Measurements from ENCODE around the gene PRKRIP1. TPM values are rescaled to one million over a fixed set of nuclear protein-coding genes. Genes with fewer than 3 reads are reported as not detected.
"Not testable (repeated sequence)": the region's sequence is repeated elsewhere in the genome, so short reads cannot be mapped to it uniquely, and the experiment has no call there.

PRKRIP1 gene
- total RNA-seq, 2 experiments from 2014 or later = 20.8 to 22.6 TPM

GRCh38 chr7:102474116-102474515, 78.0 kb downstream of the PRKRIP1 start:
- H3K27me3 Mint-ChIP-seq; intact Hi-C loops (cut with micrococcal nuclease); H3K4me1 Mint-ChIP-seq (ENCODE audit: low read depth); H3K27ac Mint-ChIP-seq; H3K4me3 Mint-ChIP-seq; H3K9me3 Mint-ChIP-seq; DNase-seq; H3K36me3 Mint-ChIP-seq; POLR2A ChIA-PET: not testable (repeated sequence)
- CTCF ChIA-PET = interaction anchor here (1.3 kb wide), 1 partner anchor 10 kb away, joined by 4 read pairs; no protein-coding TSS in a partner anchor

DNA sequence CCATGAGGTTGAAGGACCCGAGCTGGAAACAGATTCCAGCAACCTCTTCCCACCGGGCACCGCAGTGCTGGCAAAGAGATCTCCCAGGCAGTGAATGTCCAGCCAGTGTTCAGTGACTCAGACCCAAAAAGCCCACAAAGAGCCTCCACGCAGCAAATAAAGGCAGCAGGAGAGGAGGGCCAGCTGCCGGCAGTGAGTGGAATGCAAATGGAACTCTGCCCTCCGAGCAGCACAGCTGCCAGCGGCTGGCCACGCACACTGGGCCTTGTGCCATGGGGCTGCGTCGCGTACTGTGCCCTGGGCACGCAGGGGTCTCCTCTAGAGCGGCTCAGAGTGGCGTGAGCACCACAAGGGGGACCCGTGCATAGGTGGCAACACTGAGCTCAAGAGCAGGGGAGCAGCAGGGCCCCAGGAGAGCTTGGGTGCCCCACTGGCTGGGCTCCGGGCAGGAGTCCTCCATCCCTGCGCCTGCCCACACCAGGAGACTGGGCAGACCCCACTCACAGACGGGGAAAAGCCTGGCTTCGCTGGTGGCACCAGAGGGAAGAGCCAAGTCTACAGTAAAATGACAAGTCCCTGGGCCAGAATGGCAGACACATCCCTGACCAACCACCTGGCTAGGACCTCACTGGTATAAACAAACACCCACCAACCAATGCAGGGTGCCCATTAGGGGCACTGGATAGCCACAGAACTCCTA, 78.7 kb downstream of the PRKRIP1 start:
- H3K4me3 Mint-ChIP-seq; H3K4me1 Mint-ChIP-seq (ENCODE audit: low read depth); CTCF ChIA-PET; DNase-seq; POLR2A ChIA-PET; H3K27me3 Mint-ChIP-seq; H3K9me3 Mint-ChIP-seq; intact Hi-C loops (cut with micrococcal nuclease); H3K36me3 Mint-ChIP-seq; H3K27ac Mint-ChIP-seq: not testable (repeated sequence)

Small RNA genes within 50 kb of the gene (microRNA-seq; reads per million reads assigned to microRNA genes)
- 2.0 reads per million for gene MIR4467 (ENCODE audit: borderline microRNAs expressed, borderline number of aligned reads, borderline replicate concordance)
- gene MIR5090 (ENCODE audit: borderline microRNAs expressed, borderline number of aligned reads, borderline replicate concordance) = 3.5 reads per million
- gene MIR548O (ENCODE audit: borderline microRNAs expressed, borderline number of aligned reads, borderline replicate concordance) = not detected

Other genes with a start within 250 kb of the PRKRIP1 start
- gene SH2B2, start 109.5 kb upstream of the PRKRIP1 start, total RNA-seq = 1 to 10 TPM; 3.8 to 4.7 TPM
- not detected for gene SPDYE6, start 39.9 kb upstream of the PRKRIP1 start, total RNA-seq
- gene ORAI2, start 37.2 kb downstream of the PRKRIP1 start, total RNA-seq = 10 to 100 TPM; 28.7 to 31.5 TPM
- 1 to 10 TPM; 7.7 to 7.8 TPM for gene ALKBH4, start 68.5 kb downstream of the PRKRIP1 start, total RNA-seq
- gene LRWD1, start 68.6 kb downstream of the PRKRIP1 start, total RNA-seq = 10 to 100 TPM; 16.4 to 20.0 TPM
- gene POLR2J, start 82.6 kb downstream of the PRKRIP1 start, total RNA-seq = 10 to 100 TPM; 44.4 to 44.7 TPM
- 10 to 100 TPM; 10.2 to 10.4 TPM for gene RASA4B, start 121.4 kb downstream of the PRKRIP1 start, total RNA-seq
- 1 to 10 TPM; 5.8 to 8.2 TPM for gene UPK3BL2, start 147.3 kb downstream of the PRKRIP1 start, total RNA-seq
- gene SPDYE2, start 154.9 kb downstream of the PRKRIP1 start, total RNA-seq = not detected
- 10 to 100 TPM; 16.6 to 19.2 TPM for gene POLR2J3, start 176.2 kb downstream of the PRKRIP1 start, total RNA-seq
- 10 to 100 TPM; 25.2 to 26.8 TPM for gene RASA4, start 220.4 kb downstream of the PRKRIP1 start, total RNA-seq
- 1 to 10 TPM; 9.0 to 9.6 TPM for gene UPK3BL1, start 246.4 kb downstream of the PRKRIP1 start, total RNA-seq